Adrenal gland (tissue), 12 donors: ENCODE results near the gene AREL1. TPM values are rescaled to one million over a fixed set of nuclear protein-coding genes. Genes with fewer than 3 reads are reported as not detected.

Experiments used
- DNase-seq, 7 donors: peaks; one replicate each; pipeline ENCODE4 v3.0.0-alpha.2; 2019 to 2020
- H3K27ac ChIP-seq, 5 donors: fragments of 200-600 bp; sonication (generic) in 4 of 5; 1 replicate in 3 of 5; 2 replicates in 2 of 5; pipeline versions ENCODE4 v1.5.1 to v1.8.0; 2016 to 2020; ENCODE audit warnings: mild to moderate bottlenecking in 1 of 5
- H3K27me3 ChIP-seq: fragments of 200-600 bp; 2 replicates; pipeline ENCODE4 v1.8.0; 2021
- H3K36me3 ChIP-seq, 2 donors: fragments of 200-600 bp; replicated peaks in 1 of 2; 1 replicate in 1 of 2; 2 replicates in 1 of 2; pipeline versions ENCODE4 v1.5.1 to v1.8.0; 2018 to 2022
- H3K4me1 ChIP-seq, 2 donors: fragments of 200-600 bp; replicated peaks in 1 of 2; 1 replicate in 1 of 2; 2 replicates in 1 of 2; pipeline versions ENCODE4 v1.5.1 to v1.8.0; 2018 to 2021
- H3K4me3 ChIP-seq, 4 donors: fragments of 200-600 bp; sonication (generic) in 3 of 4; one replicate each; pipeline ENCODE4 v1.5.1; 2016 to 2018
- H3K9me3 ChIP-seq, 3 donors: fragments of 200-600 bp; sonication (generic) in 1 of 3; replicated peaks in 1 of 3; 1 replicate in 2 of 3; 2 replicates in 1 of 3; pipeline versions ENCODE4 v1.5.1 to v1.8.0; 2016 to 2021
- CTCF ChIP-seq, 6 experiments: fragments of 450-650 bp in 4 of 6; fragments of 200-600 bp in 2 of 6; sonication (generic) in 1 of 6; IDR thresholded peaks; 1 replicate in 5 of 6; 2 replicates in 1 of 6; pipeline versions ENCODE4 v1.5.1 to v1.8.0; 2016 to 2021; ENCODE audit warnings: antibody characterized with exemption in 6 of 6, mild to moderate bottlenecking in 2 of 6, moderate library complexity in 1 of 6
- POLR2A ChIP-seq, 2 donors: fragments of 450-650 bp; IDR thresholded peaks; one replicate each; pipeline ENCODE4 v1.6.1; 2017; ENCODE audit warnings: antibody characterized with exemption in 2 of 2, mild to moderate bottlenecking in 2 of 2, moderate library complexity in 1 of 2
- WGBS, 4 donors: extraction: QIAGEN DNeasy Blood & Tissue Kit in 2 of 4; methylation state at CpG; one replicate each; pipeline versions ENCODE4 v1.1.5 to v1.1.7; 2013 to 2017; 5-methylcytosine and 5-hydroxymethylcytosine counted together
- intact Hi-C, 2 donors: fragments of 100-400 bp; cut with DNase I; formaldehyde crosslinking; loops; one replicate each; pipeline versions ENCODE4 v1.14.1 to v1.15.0; 2022 to 2023
- polyA plus RNA-seq, 3 donors: library from polyadenylated mRNA; stranded (reverse); fragments of 200-250 nt in 2 of 3; fragments of 350-450 nt in 1 of 3; fragmentation: Illumina TruSeq in 1 of 3; extraction: RNeasy Lipid Tissue Mini Kit (QIAGEN cat#74804) in 1 of 3; gene quantifications; one replicate each; pipeline ENCODE4 v1.2.3, GENCODE V29; 2013 to 2014
- total RNA-seq, 9 donors: library from RNA; depleted of rRNA in 4 of 9; stranded (reverse); fragments of >200 nt in 4 of 9; fragments of 120-200 nt in 1 of 9; fragmentation: NEBNext Ultra II Directional in 1 of 9; extraction: Animal tissue kit (Norgen Biotek cat#: 25700) in 1 of 9; gene quantifications; one replicate each; pipeline versions ENCODE4 v1.1.0 to v1.2.4, GENCODE V29; 2013 to 2023
- donor health status: healthy with polysubstance abuse.
- donor health status: Bipolar disorder and iron deficiency.
- donor health status: DM: yes; HTN: yes; CAD: no.
- donor health status: DM: no; HTN: no; CAD: no.
- donor health status: DM: no; HTN: no; CAD: no.
- donor health status: DM: yes; HTN: yes; CAD: no.

Gene AREL1
- total and polyA plus RNA-seq, 12 donors: 13.0 to 36.7 (median 29.8) TPM

- intact Hi-C loops: no loop called here
- Histone ChIP-seq H3K27me3 (no peaks in the 10 kb centered on the region), H3K27ac (no peak overlapping the region), H3K4me3 (no peak overlapping the region), H3K9me3 (no peaks in the 10 kb centered on the region), H3K36me3 (peaks cover 0 to 8% of the 10 kb centered on the region in 2 donors), H3K4me1 (peaks cover 4 to 53% of the 10 kb centered on the region in 2 donors)
- TF ChIP-seq POLR2A (IDR thresholded peaks at IDR 0.05): no peak
- TF ChIP-seq CTCF (IDR thresholded peaks at IDR 0.05): no peak
- DNase-seq: no peak
- 93 to 100% (median 96%) methylated on average over 1 of the region's 1 CpG for WGBS, 4 donors
Observed at GRCh38 chr14:74710480-74710879, 2.4 kb downstream of the AREL1 start.

GRCh38 chr14:74705613-74706500, 7.0 kb downstream of the AREL1 start:
- no peak for TF ChIP-seq CTCF (IDR thresholded peaks at IDR 0.05)
- TF ChIP-seq POLR2A (IDR thresholded peaks at IDR 0.05): no peak
- Histone ChIP-seq H3K27ac (peak overlapping the region in 2 of 5 donors; percentile 4 to 63), H3K36me3 (no peaks in the 10 kb centered on the region), H3K27me3 (no peaks in the 10 kb centered on the region), H3K9me3 (no peaks in the 10 kb centered on the region), H3K4me1 (peaks cover 9 to 43% of the 10 kb centered on the region in 2 donors), H3K4me3 (no peak overlapping the region)
- intact Hi-C loops: no loop called here
- WGBS, 4 donors: 66 to 86% (median 71%) methylated on average over 5 of the region's 5 CpGs
- DNase-seq: no peak

- no peak for DNase-seq
- intact Hi-C loops: no loop called here
- Histone ChIP-seq H3K9me3 (no peaks in the 10 kb centered on the region), H3K4me1 (peaks cover 9 to 31% of the 10 kb centered on the region in 2 donors), H3K27me3 (no peaks in the 10 kb centered on the region), H3K27ac (peak overlapping the region in 4 of 5 donors; percentile 33 to 70 (median 62)), H3K4me3 (peak overlapping the region in 1 of 4 donors; percentile 5), H3K36me3 (no peaks in the 10 kb centered on the region)
- 22 to 31% (median 27%) methylated on average over 2 of the region's 2 CpGs for WGBS, 4 donors
- TF ChIP-seq CTCF (IDR thresholded peaks at IDR 0.05): no peak
- TF ChIP-seq POLR2A (IDR thresholded peaks at IDR 0.05): no peak
Observed at GRCh38 chr14:74704656-74705055, 8.2 kb downstream of the AREL1 start.

GRCh38 chr14:74703043-74703442, 9.8 kb downstream of the AREL1 start:
- Histone ChIP-seq H3K27ac (no peak overlapping the region), H3K4me1 (peaks cover 9 to 23% of the 10 kb centered on the region in 2 donors), H3K9me3 (no peaks in the 10 kb centered on the region), H3K36me3 (no peaks in the 10 kb centered on the region), H3K4me3 (no peak overlapping the region), H3K27me3 (no peaks in the 10 kb centered on the region)
- intact Hi-C loops: no loop called here
- TF ChIP-seq POLR2A (IDR thresholded peaks at IDR 0.05) (no peak), CTCF (IDR thresholded peaks at IDR 0.05) (no peak)
- no peak for DNase-seq
- WGBS, 4 donors: 96% methylated on average over 3 of the region's 3 CpGs
